Glutamatergic neuron (in vitro differentiated cells): ENCODE results near the gene LATS2. TPM values are rescaled to one million over a fixed set of nuclear protein-coding genes. Genes with fewer than 3 reads are reported as not detected.

Source experiments
- DNase-seq: peaks from one replicate; pipeline ENCODE4 v3.0.0; 2022
- H3K27ac Mint-ChIP-seq: one replicate; pipeline ENCODE4 v1.8.0; 2020; ENCODE audit warnings: mild to moderate bottlenecking, mixed read lengths, inconsistent platforms; ENCODE audit not compliant: unreplicated experiment
- H3K27me3 Mint-ChIP-seq: one replicate; pipeline ENCODE4 v1.8.0; 2020; ENCODE audit warnings: mild to moderate bottlenecking, moderate library complexity, mixed read lengths, inconsistent platforms; ENCODE audit not compliant: unreplicated experiment
- H3K36me3 Mint-ChIP-seq: one replicate; pipeline ENCODE4 v1.8.0; 2020; ENCODE audit warnings: mild to moderate bottlenecking, mixed read lengths, inconsistent platforms; ENCODE audit not compliant: unreplicated experiment
- H3K4me1 Mint-ChIP-seq: one replicate; pipeline ENCODE4 v1.8.0; 2020; ENCODE audit warnings: mild to moderate bottlenecking, low read depth, mixed read lengths, inconsistent platforms; ENCODE audit not compliant: unreplicated experiment
- H3K4me3 Mint-ChIP-seq: one replicate; pipeline ENCODE4 v1.8.0; 2020; ENCODE audit warnings: mild to moderate bottlenecking, mixed read lengths, inconsistent platforms; ENCODE audit not compliant: unreplicated experiment
- H3K9me3 Mint-ChIP-seq: one replicate; pipeline ENCODE4 v1.8.0; 2020; ENCODE audit warnings: mild to moderate bottlenecking, moderate library complexity, mixed read lengths, inconsistent platforms; ENCODE audit not compliant: unreplicated experiment
- CTCF ChIP-seq: fragments of 200-600 bp; sonication (generic); IDR thresholded peaks from one replicate; pipeline ENCODE4 v1.5.0; 2021; ENCODE audit not compliant: partially characterized antibody, unreplicated experiment
- total RNA-seq: library from RNA; stranded (reverse); fragmentation: NEBNext Ultra II Directional; extraction: Animal tissue kit (Norgen Biotek cat#: 25700); gene quantifications from one replicate; pipeline ENCODE4 v1.2.1, GENCODE V29; 2021; ENCODE audit not compliant: unreplicated experiment

LATS2 gene
- total RNA-seq, 1 donor from 2014 or later = 2.2 TPM

DNA sequence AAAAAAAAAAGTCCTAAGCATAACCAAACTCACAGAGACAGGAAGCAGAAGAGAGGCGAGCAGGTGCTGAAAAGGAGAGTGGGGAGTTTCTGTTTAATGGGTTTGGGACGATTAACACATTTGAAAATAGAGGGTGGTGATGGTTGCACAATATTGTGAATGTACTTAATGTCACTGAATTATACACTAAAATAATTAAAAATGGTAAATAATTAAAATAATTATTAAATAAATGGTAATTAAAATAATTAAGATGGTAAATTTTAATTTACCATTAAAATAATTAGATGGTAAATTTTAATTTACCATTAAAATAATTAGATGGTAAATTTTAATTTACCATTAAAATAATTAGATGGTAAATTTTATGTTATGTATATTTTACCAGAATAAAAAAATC is 84.0 kb downstream of the LATS2 start:
- H3K9me3 Mint-ChIP-seq = peaks cover 2% of the 10 kb centered on the region
- H3K4me1 Mint-ChIP-seq = no peaks in the 10 kb centered on the region
- H3K36me3 Mint-ChIP-seq = peaks cover 5% of the 10 kb centered on the region
- DNase-seq = no peak
- no peak overlapping the region for H3K27ac Mint-ChIP-seq
- no peak for TF ChIP-seq CTCF
- no peak overlapping the region for H3K4me3 Mint-ChIP-seq
- peaks cover 6% of the 10 kb centered on the region for H3K27me3 Mint-ChIP-seq

GRCh38 chr13:20974981-20975585 is 86.3 kb downstream of the LATS2 start:
- DNase-seq = no peak
- no peak overlapping the region for H3K27ac Mint-ChIP-seq
- no peak for TF ChIP-seq CTCF
- H3K27me3 Mint-ChIP-seq = peaks cover 3% of the 10 kb centered on the region
- H3K4me1 Mint-ChIP-seq = no peaks in the 10 kb centered on the region
- peaks cover 2% of the 10 kb centered on the region for H3K9me3 Mint-ChIP-seq
- no peak overlapping the region for H3K4me3 Mint-ChIP-seq
- H3K36me3 Mint-ChIP-seq = peaks cover 5% of the 10 kb centered on the region

DNA sequence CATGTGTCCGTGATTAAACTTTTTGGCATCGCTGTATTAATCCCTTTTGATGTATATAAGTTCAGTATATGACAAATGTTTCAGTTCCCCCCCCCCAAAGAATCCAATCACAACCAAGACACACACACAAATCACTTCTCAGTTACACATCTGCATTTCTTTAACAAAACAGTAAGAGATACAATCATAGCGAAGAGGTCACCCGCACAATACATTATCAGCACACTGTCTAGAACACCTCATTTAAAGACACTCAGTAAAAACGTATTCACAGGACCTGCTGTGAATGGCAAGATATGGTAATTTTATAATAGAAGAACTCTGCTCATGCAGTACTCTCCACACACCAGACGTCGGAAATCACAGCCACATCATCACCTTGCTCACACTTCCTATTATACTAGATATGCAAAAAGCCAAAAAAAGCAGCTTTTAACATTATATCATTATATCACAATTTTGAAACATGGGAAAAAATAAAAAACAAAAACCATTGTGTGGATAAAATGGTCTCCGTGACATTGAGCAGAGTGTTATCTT is 87.4 kb downstream of the LATS2 start:
- Mint-ChIP-seq H3K4me3 (no peak overlapping the region), H3K4me1 (no peaks in the 10 kb centered on the region), H3K36me3 (peaks cover 5% of the 10 kb centered on the region), H3K9me3 (peaks cover 2% of the 10 kb centered on the region), H3K27ac (no peak overlapping the region), H3K27me3 (peaks cover 3% of the 10 kb centered on the region)
- no peak for DNase-seq
- TF ChIP-seq CTCF = no peak

DNA sequence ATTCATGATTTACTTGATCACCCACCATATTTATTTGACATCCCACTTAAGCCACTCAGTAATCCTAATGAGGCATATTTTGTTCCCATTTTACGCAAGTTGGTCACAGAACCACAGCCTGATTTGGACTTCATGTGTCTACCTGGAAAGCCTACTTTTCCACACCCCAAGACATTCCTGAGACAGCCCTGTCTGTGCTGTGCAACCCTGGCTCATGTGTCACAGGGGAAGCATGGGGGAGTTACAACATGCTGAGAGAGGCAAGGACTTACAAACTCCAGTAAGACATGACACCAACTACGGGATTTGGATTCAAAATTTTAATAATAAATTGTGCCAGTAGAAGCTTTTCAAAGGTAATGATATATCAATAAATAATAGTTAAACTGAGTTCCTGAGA is 88.7 kb downstream of the LATS2 start:
- no peak for TF ChIP-seq CTCF
- Mint-ChIP-seq H3K4me3 (no peak overlapping the region), H3K27ac (no peak overlapping the region), H3K9me3 (peaks cover 2% of the 10 kb centered on the region), H3K36me3 (peaks cover 5% of the 10 kb centered on the region), H3K27me3 (peaks cover 3% of the 10 kb centered on the region), H3K4me1 (no peaks in the 10 kb centered on the region)
- no peak for DNase-seq

DNA sequence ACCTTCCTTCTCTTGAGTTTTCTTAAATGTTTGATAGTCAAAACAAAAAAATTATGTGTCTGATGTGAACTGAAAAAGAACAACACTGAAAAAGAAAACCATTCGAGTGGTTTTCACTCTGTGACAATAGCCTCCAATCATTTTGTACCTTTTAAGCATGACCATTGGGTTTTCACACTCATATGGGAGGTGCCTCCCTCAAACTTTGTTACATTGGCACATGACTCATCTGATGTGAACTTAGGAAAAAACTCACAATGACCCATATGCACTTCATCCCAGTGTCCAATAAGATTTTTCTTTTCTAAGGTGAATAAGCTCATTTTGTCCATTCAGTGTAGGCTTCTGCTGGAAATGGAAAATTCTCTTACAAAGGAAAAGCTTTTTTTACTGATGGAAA is 92.2 kb downstream of the LATS2 start:
- no peaks in the 10 kb centered on the region for H3K36me3 Mint-ChIP-seq
- H3K27ac Mint-ChIP-seq = no peak overlapping the region

More for the DNA sequence above, 92.2 kb downstream of the LATS2 start:
- Mint-ChIP-seq H3K9me3 (no peaks in the 10 kb centered on the region), H3K4me1 (no peaks in the 10 kb centered on the region), H3K4me3 (no peak overlapping the region), H3K27me3 (no peaks in the 10 kb centered on the region)
- no peak for DNase-seq
- no peak for TF ChIP-seq CTCF
